ENCODE data around the gene NHP2.

DNA sequence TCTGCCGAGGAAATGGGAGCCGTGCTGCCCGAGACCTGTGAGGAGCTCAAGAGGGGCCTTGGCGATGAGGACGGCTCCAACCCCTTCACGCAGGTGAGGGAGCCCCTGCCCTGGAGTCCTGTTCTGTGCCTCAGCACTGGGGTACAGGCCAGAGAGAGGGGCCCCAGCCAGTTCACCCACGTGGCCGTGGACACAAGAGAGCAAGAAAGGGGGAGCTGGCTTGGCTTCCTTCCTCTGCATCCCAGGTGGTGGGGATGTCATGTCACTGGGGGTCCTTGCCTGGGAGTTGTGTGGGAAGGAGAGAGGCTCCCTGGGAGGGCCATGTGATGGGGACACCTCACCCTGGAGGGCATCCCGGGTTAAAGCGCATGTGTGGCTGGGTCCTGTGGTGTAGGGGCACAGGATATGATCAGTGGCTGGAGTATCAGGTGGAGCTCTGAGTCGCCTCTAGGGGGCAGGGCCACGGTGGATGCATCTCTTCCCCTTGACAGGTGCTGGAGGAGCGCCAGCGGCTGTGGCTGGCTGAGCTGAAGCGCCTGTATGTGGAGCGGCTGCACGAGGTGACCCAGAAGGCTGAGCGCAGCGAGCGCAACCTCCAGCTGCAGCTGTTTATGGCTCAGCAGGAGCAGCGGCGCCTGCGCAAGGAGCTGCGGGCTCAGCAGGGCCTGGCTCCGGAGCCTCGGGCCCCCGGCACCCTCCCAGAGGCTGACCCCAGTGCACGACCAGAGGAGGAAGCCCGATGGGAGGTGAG lies 32.9 kb downstream of the NHP2 start:
- no peak for TF ChIP-seq REST (IDR thresholded peaks at IDR 0.05; ENCODE audit: borderline replicate concordance)
- no peak for TF ChIP-seq EP300 (conservative IDR thresholded peaks at IDR 0.05; ENCODE audit: poor library complexity, severe bottlenecking)
- TF ChIP-seq RAD21 (conservative IDR thresholded peaks at IDR 0.05): no peak
- TF ChIP-seq, protein P1, sequence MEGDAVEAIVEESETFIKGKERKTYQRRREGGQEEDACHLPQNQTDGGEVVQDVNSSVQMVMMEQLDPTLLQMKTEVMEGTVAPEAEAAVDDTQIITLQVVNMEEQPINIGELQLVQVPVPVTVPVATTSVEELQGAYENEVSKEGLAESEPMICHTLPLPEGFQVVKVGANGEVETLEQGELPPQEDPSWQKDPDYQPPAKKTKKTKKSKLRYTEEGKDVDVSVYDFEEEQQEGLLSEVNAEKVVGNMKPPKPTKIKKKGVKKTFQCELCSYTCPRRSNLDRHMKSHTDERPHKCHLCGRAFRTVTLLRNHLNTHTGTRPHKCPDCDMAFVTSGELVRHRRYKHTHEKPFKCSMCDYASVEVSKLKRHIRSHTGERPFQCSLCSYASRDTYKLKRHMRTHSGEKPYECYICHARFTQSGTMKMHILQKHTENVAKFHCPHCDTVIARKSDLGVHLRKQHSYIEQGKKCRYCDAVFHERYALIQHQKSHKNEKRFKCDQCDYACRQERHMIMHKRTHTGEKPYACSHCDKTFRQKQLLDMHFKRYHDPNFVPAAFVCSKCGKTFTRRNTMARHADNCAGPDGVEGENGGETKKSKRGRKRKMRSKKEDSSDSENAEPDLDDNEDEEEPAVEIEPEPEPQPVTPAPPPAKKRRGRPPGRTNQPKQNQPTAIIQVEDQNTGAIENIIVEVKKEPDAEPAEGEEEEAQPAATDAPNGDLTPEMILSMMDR (IDR thresholded peaks at IDR 0.05; ENCODE audit: poor library complexity, severe bottlenecking): peak; percentile 25
- no peak for TF ChIP-seq TAF1 (IDR thresholded peaks at IDR 0.05; ENCODE audit: low read depth)
- no peak for TF ChIP-seq SMC3 (conservative IDR thresholded peaks at IDR 0.05; ENCODE audit: poor library complexity)
- TF ChIP-seq POLR2AphosphoS5 (IDR thresholded peaks at IDR 0.05): no peak
- TF ChIP-seq EZH2 (IDR thresholded peaks at IDR 0.05; ENCODE audit: borderline replicate concordance, insufficient read depth, low read length, poor library complexity, severe bottlenecking): no peak
